IMR-90 (cell line): Measurements from ENCODE around the gene CYTH1. TPM values are rescaled to one million over a fixed set of nuclear protein-coding genes. Genes with fewer than 3 reads are reported as not detected.
A peak's percentile ranks its signal among the peaks of the same experiment; 100 is the strongest.

Experiments used
- ATAC-seq: fragments of 200-7000 bp; cut with Tn5 transposase; 2 replicates; pipeline ENCODE4 v1.9.1; 2020; ENCODE audit warnings: low read depth, mild to moderate bottlenecking, moderate library complexity
- Bru-seq: library from RNA; stranded (reverse); fragments of 400-500 nt; gene quantifications from one replicate; lab custom pipeline; 2021; lab: Mats Ljungman, UMichigan
- BruChase-seq, 2 experiments: library from RNA; stranded (reverse); fragments of 400-500 nt; gene quantifications; one replicate each; lab custom pipeline; 2021; lab: Mats Ljungman, UMichigan
- BruUV-seq: library from RNA; stranded (reverse); fragments of 400-500 nt; replicated peaks from 2 replicates; lab custom pipeline; 2021; lab: Mats Ljungman, UMichigan
- CTCF ChIA-PET: fragments of 300-600 bp; formaldehyde crosslinking; extraction: SDS; loops from one replicate; lab custom pipeline; 2021; ENCODE audit warnings: antibody characterized with exemption; lab: Yijun Ruan, JAX
- POLR2A ChIA-PET: fragments of 300-600 bp; sonication (Branson Sonifier 250); formaldehyde crosslinking; loops from one replicate; lab custom pipeline; 2022; ENCODE audit warnings: antibody characterized with exemption; ENCODE audit not compliant: unreplicated experiment; lab: Charles Lee
- DNase-seq: peaks from one replicate; pipeline ENCODE4 v3.0.0; 2013
- H2AFZ ChIP-seq: replicated peaks from 2 replicates; pipeline ENCODE3; 2013; ENCODE audit warnings: low read length, mild to moderate bottlenecking; ENCODE audit not compliant: poor library complexity
- H2AK5ac ChIP-seq: 2 replicates; pipeline ENCODE4 v1.6.1; 2013; ENCODE audit warnings: low read depth, low read length, inconsistent platforms
- H2AK9ac ChIP-seq: replicated peaks from 2 replicates; pipeline ENCODE3; 2013; ENCODE audit warnings: mild to moderate bottlenecking, low read depth, low read length, moderate library complexity; ENCODE audit not compliant: poor library complexity
- H2BK120ac ChIP-seq: 2 replicates; pipeline ENCODE4 v1.6.1; 2013; ENCODE audit warnings: low read depth, low read length, inconsistent platforms
- H2BK15ac ChIP-seq: 3 replicates; pipeline ENCODE4 v1.6.1; 2013; ENCODE audit warnings: low read depth, low read length, inconsistent platforms
- H2BK20ac ChIP-seq: 2 replicates; pipeline ENCODE4 v1.6.1; 2013; ENCODE audit warnings: low read depth, mild to moderate bottlenecking, inconsistent platforms, low read length, moderate library complexity
- H2BK5ac ChIP-seq: 2 replicates; pipeline ENCODE4 v1.6.1; 2013; ENCODE audit warnings: mild to moderate bottlenecking, low read depth, low read length, inconsistent platforms; ENCODE audit not compliant: poor library complexity, severe bottlenecking
- H3K14ac ChIP-seq: replicated peaks from 2 replicates; pipeline ENCODE4 v1.6.1; 2013; ENCODE audit warnings: low read depth, low read length, inconsistent platforms
- H3K18ac ChIP-seq: 2 replicates; pipeline ENCODE4 v1.6.1; 2013; ENCODE audit warnings: low read depth, low read length, control low read depth
- H3K23ac ChIP-seq: 2 replicates; pipeline ENCODE4 v1.6.1; 2013; ENCODE audit warnings: low read depth, low read length, inconsistent platforms
- H3K27ac ChIP-seq: 2 replicates; pipeline ENCODE4 v1.5.1; 2013; ENCODE audit warnings: mild to moderate bottlenecking, control low read depth, low read length; ENCODE audit not compliant: insufficient read depth
- H3K27me3 ChIP-seq: 2 replicates; pipeline ENCODE4 v1.6.1; 2013; ENCODE audit warnings: low read length; ENCODE audit not compliant: control insufficient read depth, insufficient read depth
- H3K36me3 ChIP-seq: 2 replicates; pipeline ENCODE4 v1.6.1; 2013; ENCODE audit warnings: low read length, mixed read lengths; ENCODE audit not compliant: control insufficient read depth, insufficient read depth
- H3K4ac ChIP-seq: 2 replicates; pipeline ENCODE4 v1.6.1; 2013; ENCODE audit warnings: low read depth, low read length, inconsistent platforms
- H3K4me1 ChIP-seq: 2 replicates; pipeline ENCODE4 v1.6.1; 2013; ENCODE audit warnings: low read length, mixed read lengths; ENCODE audit not compliant: control insufficient read depth, insufficient read depth
- H3K4me2 ChIP-seq: 2 replicates; pipeline ENCODE4 v1.6.1; 2013; ENCODE audit warnings: low read depth, mild to moderate bottlenecking, control low read depth, low read length, moderate library complexity
- H3K4me3 ChIP-seq: 2 replicates; pipeline ENCODE4 v1.5.1; 2013; ENCODE audit warnings: low read depth, mild to moderate bottlenecking, control low read depth, low read length, moderate library complexity; ENCODE audit not compliant: insufficient read depth
- H3K56ac ChIP-seq: 2 replicates; pipeline ENCODE4 v1.6.1; 2013; ENCODE audit warnings: low read length, inconsistent platforms; ENCODE audit not compliant: insufficient read depth; ENCODE audit errors: extremely low read depth
- H3K79me1 ChIP-seq, 2 experiments: 2 replicates each; pipeline ENCODE4 v1.6.1; 2013; ENCODE audit warnings: low read length in 2 of 2, inconsistent platforms in 1 of 2, low read depth in 1 of 2
- H3K9ac ChIP-seq: 2 replicates; pipeline ENCODE4 v1.6.1; 2013; ENCODE audit warnings: low read depth, low read length, control low read depth
- H3K9me1 ChIP-seq: 2 replicates; pipeline ENCODE4 v1.6.1; 2013; ENCODE audit warnings: low read length, inconsistent platforms; ENCODE audit not compliant: insufficient read depth
- H3K9me3 ChIP-seq: 2 replicates; pipeline ENCODE4 v1.6.1; 2013; ENCODE audit warnings: low read length; ENCODE audit not compliant: control insufficient read depth, insufficient read depth
- H4K20me1 ChIP-seq: 2 replicates; pipeline ENCODE4 v1.6.1; 2013; ENCODE audit warnings: low read length, inconsistent platforms; ENCODE audit not compliant: insufficient read depth
- H4K5ac ChIP-seq: 2 replicates; pipeline ENCODE4 v1.6.1; 2013; ENCODE audit warnings: mild to moderate bottlenecking, low read depth, low read length, control low read depth
- H4K8ac ChIP-seq, 2 experiments: 2 replicates each; pipeline ENCODE4 v1.6.1; 2013; ENCODE audit warnings: low read depth in 2 of 2, low read length in 2 of 2, control low read depth in 1 of 2, inconsistent platforms in 1 of 2
- H4K91ac ChIP-seq: 2 replicates; pipeline ENCODE4 v1.6.1; 2013; ENCODE audit warnings: low read depth, low read length, inconsistent platforms; ENCODE audit not compliant: insufficient read depth
- BHLHE40 ChIP-seq: fragments of 150-350 bp; IDR thresholded peaks from 2 replicates; pipeline ENCODE4 v1.6.1; 2016; ENCODE audit warnings: mild to moderate bottlenecking, low read depth, low read length
- ELK1 ChIP-seq: fragments of 150-350 bp; IDR thresholded peaks from 2 replicates; pipeline ENCODE4 v1.6.1; 2016; ENCODE audit warnings: low read depth, mild to moderate bottlenecking, low read length, moderate library complexity, borderline replicate concordance
- MAFK ChIP-seq: IDR thresholded peaks from 2 replicates; pipeline ENCODE4 v1.6.1; 2012; ENCODE audit warnings: low read depth, low read length, improper control_type of control experiment
- MXI1 ChIP-seq: IDR thresholded peaks from 2 replicates; pipeline ENCODE4 v1.6.1; 2012; ENCODE audit warnings: low read depth, mild to moderate bottlenecking, low read length, moderate library complexity, borderline replicate concordance
- POLR2A ChIP-seq: IDR thresholded peaks from 2 replicates; pipeline ENCODE4 v1.6.1; 2012; ENCODE audit warnings: mild to moderate bottlenecking, low read depth, low read length
- USF2 ChIP-seq: fragments of 150-350 bp; IDR thresholded peaks from 2 replicates; pipeline ENCODE4 v1.6.1; 2017; ENCODE audit warnings: mild to moderate bottlenecking, antibody characterized with exemption, low read length, low read depth
- WGBS, 2 experiments: methylation state at CpG; one replicate each; pipeline versions ENCODE4 v1.1.5 to v1.1.7; 2013; ENCODE audit warnings: missing lambda C conversion rate in 2 of 2; ENCODE audit not compliant: insufficient read length in 1 of 2; ENCODE audit errors: extremely low coverage in 2 of 2; 5-methylcytosine and 5-hydroxymethylcytosine counted together
- dilution Hi-C: fragments of 300-500 bp; cut with HindIII; formaldehyde crosslinking; loops from one replicate; pipeline ENCODE4 v1.14.3; 2018; ENCODE audit warnings: low sequenced_read_pairs; ENCODE audit not compliant: unreplicated experiment
- in situ Hi-C: fragments of 300-500 bp; cut with MboI; formaldehyde crosslinking; loops from 3 replicates; pipeline ENCODE4 v1.14.3; 2019; ENCODE audit warnings: low sequenced_read_pairs, inconsistent platforms, mixed read lengths
- intact Hi-C: fragments of 100-400 bp; cut with micrococcal nuclease; formaldehyde crosslinking; loops from 2 replicates; pipeline ENCODE4 v1.10.0; 2022
- long read RNA-seq: library from polyadenylated mRNA; unstranded; transcript quantifications from one replicate; pipeline ENCODE4 v2.0.0, GENCODE V29; 2021; ENCODE audit not compliant: unreplicated experiment
- polyA plus RNA-seq, 3 experiments: library from polyadenylated mRNA; depleted of rRNA; stranded (reverse); fragments of >200 nt; gene quantifications; 2 replicates each; pipeline ENCODE4 v1.2.3, GENCODE V29; 2012; ENCODE audit warnings: low replicate concordance in 1 of 3
- total RNA-seq: library from RNA; depleted of rRNA; stranded (reverse); fragments of >200 nt; gene quantifications from 2 replicates; pipeline ENCODE4 v1.2.3, GENCODE V29; 2012; rRNA removed

CYTH1 gene
- total RNA-seq: 7.9 and 8.3 TPM in 2 replicates
- 10.1 and 12.4 TPM in 2 replicates for polyA plus RNA-seq (2012; rRNA removed)
- polyA plus RNA-seq (2012; cell fraction: cytosol; rRNA removed): 6.2 and 9.0 TPM in 2 replicates
- polyA plus RNA-seq (2012; cell fraction: nucleus; rRNA removed; ENCODE audit: low replicate concordance): 46.8 and 57.8 TPM in 2 replicates
- Bru-seq, nascent RNA: percentile 73 among the genes with signal in this experiment
- percentile 83 among the genes with signal in this experiment for BruChase-seq, experiment 1, labeled RNA remaining after a 6-hour chase
- BruChase-seq, experiment 2, labeled RNA remaining after a 2-hour chase: percentile 81 among the genes with signal in this experiment
- long read RNA-seq, full-length matches to known transcripts: 9 of 11 reads
- long read RNA-seq, partial matches to known transcripts: 2 of 11 reads
- long read RNA-seq, other reads (novel, unspliced or antisense): 0 of 11 reads

GRCh38 chr17:78781893-78782304 lies at the start of gene CYTH1:
CYTH1 (minus strand) TSS chr17:78782273; CDS start chr17:78782223, 50 bp downstream.
- H2BK120ac ChIP-seq: peak within 1 kb of the TSS; percentile 78
- peak within 1 kb of the TSS; percentile 53 for H3K18ac ChIP-seq
- peaks cover 22 to 32% of the 10 kb centered on the region in 2 experiments for H3K79me1 ChIP-seq
- peaks cover 8% of the 10 kb centered on the region for H3K9me1 ChIP-seq
- peak within 1 kb of the TSS; percentile 100 for H2AFZ ChIP-seq
- ATAC-seq: peak; percentile 2; the same call in 1 of the 2 replicates
- H2BK5ac ChIP-seq: peak within 1 kb of the TSS; percentile 94
- 0 out of 2 replicates have a peak, but pooled peaks cover 14% of the 10 kb centered on the region for H4K20me1 ChIP-seq
- H3K14ac ChIP-seq: peak within 1 kb of the TSS; percentile 93
- peak within 1 kb of the TSS; percentile 67; the same call in 1 of the 2 replicates for H2AK5ac ChIP-seq
- peak within 1 kb of the TSS; percentile 83 for H3K9ac ChIP-seq
- ChIA-PET POLR2A (no interaction called here), CTCF (no interaction called here)
- peak within 1 kb of the TSS; percentile 91 for H3K56ac ChIP-seq
- in situ Hi-C loops (no loop called here), intact Hi-C loops (no loop called here), dilution Hi-C loops (no loop called here)
- no peaks in the 10 kb centered on the region for H3K27me3 ChIP-seq
- no peaks in the 10 kb centered on the region for H3K36me3 ChIP-seq
- peak within 1 kb of the TSS; percentile 96 for H3K4me3 ChIP-seq
- BruUV-seq: no TSS peak
- 0% methylated on average over 26 of the region's 64 CpGs; no CpG with 5 or more reads in 1 of the 2 experiments for WGBS, 2 experiments
- peak within 1 kb of the TSS; percentile 59; the same call in 1 of the 3 replicates for H2BK15ac ChIP-seq
- peak within 1 kb of the TSS; percentile 72 for H3K4me2 ChIP-seq
- peak within 1 kb of the TSS; percentile 97 to 99 for H4K8ac ChIP-seq
- peak within 1 kb of the TSS; percentile 64 for H4K5ac ChIP-seq
- peak within 1 kb of the TSS; percentile 91 for H3K4ac ChIP-seq
- H3K23ac ChIP-seq: peak within 1 kb of the TSS; percentile 93
- H4K91ac ChIP-seq: peak within 1 kb of the TSS; percentile 86
- DNase-seq: no peak
- peak within 1 kb of the TSS; percentile 96 for H2AK9ac ChIP-seq
- TF ChIP-seq MXI1: no peak; the same call in 1 of the 2 replicates
- TF ChIP-seq USF2: no peak
- TF ChIP-seq MAFK: no peak
- no peak for TF ChIP-seq ELK1
- peak; percentile 63; the same call in 1 of the 2 replicates for TF ChIP-seq POLR2A
- no peak for TF ChIP-seq BHLHE40
- H3K4me1 ChIP-seq: no peaks in the 10 kb centered on the region
- H3K27ac ChIP-seq: peak within 1 kb of the TSS; percentile 91
- no peaks in the 10 kb centered on the region for H3K9me3 ChIP-seq
- H2BK20ac ChIP-seq: peak within 1 kb of the TSS; percentile 64; the same call in 1 of the 2 replicates
